CD4-positive, alpha-beta T cell treated with Interleukin-17A for 4 hours (primary cell): Measurements from ENCODE around the gene TIMP2.
"Not testable (repeated sequence)": the region's sequence is repeated elsewhere in the genome, so short reads cannot be mapped to it uniquely, and the experiment has no call there.

Experiments used
- DNase-seq: peaks from one replicate; pipeline ENCODE4 v3.0.0-alpha.2; 2020; ENCODE audit warnings: mixed read lengths

Gene TIMP2

GRCh38 chr17:78925662-78926555 is 722 bp upstream of the TIMP2 start:
- DNase-seq = no peak

GRCh38 chr17:78924481-78925151 is 571 bp downstream of the TIMP2 start:
- DNase-seq = peak; percentile 23

GRCh38 chr17:78923660-78924453 is 1.3 kb downstream of the TIMP2 start:
- peak; percentile 76 for DNase-seq

DNA sequence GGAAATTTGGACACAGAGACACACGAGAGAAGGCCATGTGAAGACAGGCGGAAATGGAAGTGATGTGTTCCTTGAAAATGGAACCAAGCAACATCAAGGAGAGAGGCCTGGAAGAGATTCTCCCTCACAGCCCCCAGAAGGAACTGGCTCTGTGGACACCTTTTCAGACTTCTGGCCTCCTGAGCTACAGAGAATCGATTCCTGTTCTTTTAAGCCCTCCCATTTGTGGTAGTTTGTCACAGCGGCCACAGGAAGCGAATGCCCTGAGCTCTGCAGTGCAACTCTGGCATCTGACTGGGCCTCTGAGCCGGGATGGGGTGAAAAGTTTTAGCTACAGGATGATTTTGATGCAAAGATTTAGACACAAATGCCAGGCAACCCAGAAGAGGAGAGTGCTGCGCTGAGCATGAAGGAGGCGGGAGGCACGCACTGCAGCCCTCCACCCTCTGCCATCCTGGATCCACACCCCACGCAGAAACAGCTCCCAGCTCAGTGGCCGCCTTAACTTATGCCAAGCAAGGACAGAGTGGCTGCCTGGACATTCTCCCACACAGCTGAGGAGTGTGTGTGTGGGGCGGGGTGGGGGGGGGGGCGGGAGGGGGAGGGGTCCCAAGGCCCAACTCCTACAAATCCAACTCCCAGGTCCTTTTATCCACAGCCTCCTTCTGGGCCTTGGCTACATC is 2.2 kb downstream of the TIMP2 start:
- no peak for DNase-seq

- no peak for DNase-seq
These were observed 3.7 kb downstream of the TIMP2 start for GRCh38 chr17:78921437-78921971.

GRCh38 chr17:78920528-78920927 is 4.7 kb downstream of the TIMP2 start:
- no peak for DNase-seq

GRCh38 chr17:78919861-78920450 is 5.2 kb downstream of the TIMP2 start:
- DNase-seq = no peak

GRCh38 chr17:78918979-78919378 is 6.2 kb downstream of the TIMP2 start:
- no peak for DNase-seq

DNA sequence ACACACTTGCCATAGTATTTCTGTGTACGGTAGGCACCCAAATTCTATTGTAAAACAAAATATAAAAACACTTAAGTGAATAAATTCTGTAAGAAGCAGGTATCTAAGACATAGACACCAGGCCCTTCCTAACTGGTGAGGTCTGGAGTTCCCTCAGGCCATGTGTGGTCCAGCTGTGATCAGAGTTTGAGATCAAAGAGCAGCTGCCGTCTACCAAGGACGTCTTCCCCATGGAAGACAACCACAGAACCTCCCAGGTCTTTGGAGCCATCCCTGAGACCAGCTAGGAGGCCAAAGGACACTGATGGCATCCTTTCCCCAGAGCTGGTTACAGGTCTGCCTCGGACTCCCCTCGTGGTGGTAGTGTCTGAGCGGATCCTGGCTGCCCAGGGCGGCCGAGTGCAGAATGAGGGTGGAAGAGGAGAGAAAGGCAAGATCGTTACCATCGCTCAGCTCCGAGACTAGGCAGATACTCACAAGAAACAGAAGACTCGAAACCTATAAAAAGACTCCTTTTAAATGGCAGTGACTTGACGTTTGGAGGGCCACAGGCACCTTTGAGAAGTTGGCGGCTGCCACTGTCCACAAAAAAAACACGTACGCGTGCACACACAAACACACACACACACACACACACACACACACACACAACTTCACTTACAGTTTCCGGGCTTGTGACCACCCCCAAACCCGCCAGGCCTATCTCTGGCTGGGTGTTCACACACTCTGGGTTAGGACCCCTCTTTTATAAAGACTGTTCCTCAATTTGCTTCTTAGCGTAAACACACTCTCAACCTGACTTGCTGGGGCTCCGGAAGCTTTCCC is 7.5 kb downstream of the TIMP2 start:
- DNase-seq = no peak

DNA sequence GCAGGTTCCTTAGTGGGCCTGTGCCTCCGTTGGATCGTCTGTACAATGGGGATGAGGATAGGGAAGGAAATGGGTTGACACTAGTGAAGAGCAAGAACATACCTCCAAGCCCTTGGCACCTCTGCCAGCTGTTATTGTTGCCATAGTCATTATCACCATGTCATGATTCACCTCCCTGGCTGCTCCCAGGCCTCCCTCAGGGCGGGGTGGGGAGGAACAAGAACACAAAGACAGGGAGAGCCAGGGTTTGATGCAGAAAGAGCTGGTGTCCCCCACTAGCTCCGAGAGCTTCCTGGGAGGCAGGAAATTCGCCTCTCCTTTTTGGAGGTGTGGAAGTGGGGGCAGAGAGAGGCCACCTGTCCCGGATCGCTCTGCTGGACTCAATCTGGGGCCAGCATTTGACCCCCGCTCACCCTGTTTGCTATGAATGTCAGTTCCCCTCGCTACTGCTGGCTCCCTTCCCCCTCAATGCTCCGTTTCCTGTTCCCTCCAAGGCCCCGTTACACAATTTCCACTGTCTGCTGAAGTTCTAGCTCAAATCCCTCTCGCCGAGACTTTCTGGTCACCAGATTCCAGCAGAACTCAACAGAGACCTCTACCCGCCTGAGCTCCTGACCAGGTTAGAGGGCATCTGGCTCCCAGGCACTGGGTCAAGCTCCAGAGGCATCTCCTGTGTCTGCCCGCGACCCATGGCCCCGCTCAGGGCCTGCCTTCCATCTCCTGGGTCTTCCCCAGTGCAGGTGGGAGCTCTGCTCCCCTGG is 9.1 kb downstream of the TIMP2 start:
- DNase-seq = peak; percentile 27

- no peak for DNase-seq
These were observed 12.1 kb downstream of the TIMP2 start for GRCh38 chr17:78913115-78913514.

- DNase-seq = no peak
These were observed 13.1 kb downstream of the TIMP2 start for GRCh38 chr17:78912082-78912481.

GRCh38 chr17:78911543-78911942 is 13.6 kb downstream of the TIMP2 start:
- DNase-seq = not testable (repeated sequence)

DNA sequence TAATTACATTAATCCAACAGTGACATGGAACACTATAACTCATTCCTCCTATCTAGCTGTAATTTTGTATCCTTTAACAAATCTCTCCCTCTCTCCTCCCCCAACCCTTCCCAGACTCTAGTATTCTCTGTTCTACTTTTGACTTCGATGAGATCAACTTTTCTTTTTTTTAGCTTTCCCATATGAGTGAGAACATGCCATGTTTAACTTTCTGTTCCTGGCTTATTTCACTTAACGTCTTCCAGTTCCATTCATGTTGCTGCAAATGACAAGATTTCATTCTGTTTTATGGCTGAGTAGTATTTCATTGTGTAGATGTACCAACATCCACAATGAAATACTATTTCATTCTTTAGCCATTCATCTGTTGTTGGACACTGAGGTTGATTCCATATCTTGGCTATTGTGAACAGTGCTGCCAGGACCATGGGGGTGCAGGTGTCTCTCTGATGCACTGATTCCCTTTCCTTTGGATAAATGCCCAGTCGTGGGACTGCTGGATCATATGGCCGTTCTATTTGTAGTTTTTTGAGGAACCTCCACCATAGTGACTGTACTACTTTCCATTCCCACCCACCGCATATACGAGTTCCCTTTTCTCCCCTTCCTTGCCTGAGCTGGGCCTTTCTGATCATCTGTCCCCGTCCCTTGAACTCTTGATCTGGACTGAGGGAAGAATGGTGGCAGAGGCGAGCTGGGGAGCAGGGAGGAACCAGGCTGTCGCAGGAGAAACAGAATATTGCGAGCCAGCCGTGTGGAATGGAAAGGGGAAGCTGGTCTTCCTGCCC is 14.5 kb downstream of the TIMP2 start:
- DNase-seq = no peak

DNA sequence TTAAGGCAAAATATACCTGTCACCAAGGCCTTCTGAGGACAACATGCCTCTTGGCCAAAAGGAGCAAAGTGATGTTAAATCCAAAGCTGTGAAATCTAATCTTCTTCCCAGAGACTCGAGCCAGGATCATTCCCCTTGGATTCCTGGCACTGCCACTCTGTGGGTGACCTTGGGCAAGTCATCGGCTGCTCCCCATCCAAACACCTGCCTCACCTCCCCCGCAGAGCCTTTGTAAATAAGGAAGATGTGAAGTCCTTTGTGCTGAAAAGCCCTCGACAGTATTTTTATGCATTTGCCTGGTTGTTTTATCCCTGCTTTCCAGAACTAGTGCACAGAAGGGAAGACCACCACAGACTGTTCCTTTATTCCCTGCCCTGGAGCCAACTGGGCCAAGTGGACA is 16.8 kb downstream of the TIMP2 start:
- no peak for DNase-seq

DNA sequence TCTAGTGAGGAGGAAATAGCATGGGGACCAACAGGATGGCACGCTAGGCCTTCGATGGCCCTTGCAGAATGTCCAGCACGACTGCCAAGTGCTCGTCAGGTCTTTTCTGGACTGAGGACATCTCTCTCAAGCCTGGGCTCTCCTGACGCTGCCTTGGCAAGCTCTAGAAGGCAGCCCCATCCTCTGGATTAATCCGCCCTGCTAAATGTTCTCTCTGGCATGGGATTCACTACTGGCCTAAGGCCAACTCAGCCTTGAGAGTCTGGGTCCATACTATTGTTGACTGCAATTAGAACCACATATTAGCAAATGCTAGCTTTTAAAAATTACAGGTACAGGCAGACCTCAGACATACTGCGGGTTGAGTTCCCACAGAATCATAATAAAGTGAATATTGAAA is 19.6 kb downstream of the TIMP2 start:
- DNase-seq = no peak

GRCh38 chr17:78905116-78905515 is 20.1 kb downstream of the TIMP2 start:
- DNase-seq = no peak

GRCh38 chr17:78904371-78904770 is 20.8 kb downstream of the TIMP2 start:
- no peak for DNase-seq

DNA sequence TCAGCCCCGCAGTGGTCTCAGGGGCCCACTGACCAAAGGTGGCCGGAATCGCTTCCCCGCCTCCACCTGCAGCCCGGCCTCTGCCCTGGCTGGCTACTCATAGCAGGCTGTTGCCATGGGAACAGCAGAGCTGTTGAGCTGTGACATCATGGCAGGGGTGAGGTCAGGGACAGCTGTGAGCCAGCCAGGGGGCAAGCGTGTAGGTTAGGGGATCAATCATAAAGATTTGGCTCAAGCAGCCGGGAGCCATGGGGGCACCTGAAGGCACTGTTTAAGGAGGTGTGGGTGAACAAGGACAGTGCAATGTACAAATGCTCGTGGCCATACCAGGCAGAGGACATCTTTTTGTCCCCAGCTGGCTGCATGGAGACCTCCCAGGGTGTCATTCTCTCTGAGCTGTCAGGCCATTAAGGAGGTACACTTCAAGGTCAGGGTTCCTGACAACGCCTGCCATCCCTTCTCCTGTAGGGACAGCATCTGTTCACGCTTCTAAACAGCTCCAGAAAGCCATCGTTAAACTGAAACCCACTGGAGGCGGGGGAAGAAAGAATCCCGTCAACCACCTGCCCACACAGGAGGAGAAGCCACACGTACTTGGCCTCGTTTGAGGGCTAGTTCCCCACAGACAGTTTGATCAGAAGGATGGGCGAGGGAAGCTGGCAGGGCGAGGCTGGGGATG is 21.9 kb downstream of the TIMP2 start, which contains the start of gene CEP295NL:
Gene CEP295NL, minus strand, starts transcription at position 101 of the 679 bp plus-strand sequence. CDS start 1,373 bp downstream, outside the sequence.
- DNase-seq = no peak
